Measurements from ENCODE around the gene WDR44. TPM values are rescaled to one million over a fixed set of nuclear protein-coding genes. Genes with fewer than 3 reads are reported as not detected.

WDR44 gene
- total and polyA plus RNA-seq, 2 donors: 8.8 to 12.6 TPM

DNA sequence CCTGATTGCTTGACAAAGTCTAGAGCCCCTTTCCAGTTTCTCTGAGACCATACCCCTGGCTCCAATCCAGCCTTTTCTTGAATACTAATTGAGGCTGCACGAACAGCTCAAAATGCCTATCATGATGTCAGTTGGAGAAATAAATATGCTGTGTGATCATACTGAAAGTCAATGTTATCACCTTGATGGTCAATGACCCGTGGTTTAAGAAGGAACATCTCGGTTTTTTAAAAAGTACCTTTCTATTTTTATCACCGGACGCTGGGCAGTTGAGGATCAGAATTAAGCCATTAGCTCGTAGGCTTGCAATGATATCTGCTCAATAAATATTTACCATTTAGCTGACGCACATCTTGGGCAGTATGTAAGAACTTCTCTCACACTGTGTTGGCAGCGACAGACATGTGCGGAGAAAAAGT is 852 bp upstream of the WDR44 start:
- Histone ChIP-seq H3K27me3 (ENCODE audit: control insufficient read depth in 2 of 2, insufficient read depth in 1 of 2, low read length in 1 of 2) (no peaks in the 10 kb centered on the region), H3K4me1 (ENCODE audit: control insufficient read depth in 2 of 2, insufficient read depth in 2 of 2, low read length in 2 of 2) (no peaks in the 10 kb centered on the region), H3K9me3 (ENCODE audit: control insufficient read depth in 2 of 2, insufficient read depth in 1 of 2, low read length in 1 of 2) (no peaks in the 10 kb centered on the region), H3K36me3 (ENCODE audit: control insufficient read depth in 2 of 2, insufficient read depth in 2 of 2, low read length in 1 of 2) (no peaks in the 10 kb centered on the region), H3K27ac (ENCODE audit: low read depth in 1 of 2, low read length in 1 of 2) (peak overlapping the region; percentile 64 to 81), H3K4me3 (ENCODE audit: low read length in 2 of 2) (peak overlapping the region; percentile 44 to 85)
- DNase-seq (ENCODE audit: low read depth in 6 of 9, low spot score in 9 of 9): no peak
- 38% methylated on average over 9 of the region's 9 CpGs for WGBS

DNA sequence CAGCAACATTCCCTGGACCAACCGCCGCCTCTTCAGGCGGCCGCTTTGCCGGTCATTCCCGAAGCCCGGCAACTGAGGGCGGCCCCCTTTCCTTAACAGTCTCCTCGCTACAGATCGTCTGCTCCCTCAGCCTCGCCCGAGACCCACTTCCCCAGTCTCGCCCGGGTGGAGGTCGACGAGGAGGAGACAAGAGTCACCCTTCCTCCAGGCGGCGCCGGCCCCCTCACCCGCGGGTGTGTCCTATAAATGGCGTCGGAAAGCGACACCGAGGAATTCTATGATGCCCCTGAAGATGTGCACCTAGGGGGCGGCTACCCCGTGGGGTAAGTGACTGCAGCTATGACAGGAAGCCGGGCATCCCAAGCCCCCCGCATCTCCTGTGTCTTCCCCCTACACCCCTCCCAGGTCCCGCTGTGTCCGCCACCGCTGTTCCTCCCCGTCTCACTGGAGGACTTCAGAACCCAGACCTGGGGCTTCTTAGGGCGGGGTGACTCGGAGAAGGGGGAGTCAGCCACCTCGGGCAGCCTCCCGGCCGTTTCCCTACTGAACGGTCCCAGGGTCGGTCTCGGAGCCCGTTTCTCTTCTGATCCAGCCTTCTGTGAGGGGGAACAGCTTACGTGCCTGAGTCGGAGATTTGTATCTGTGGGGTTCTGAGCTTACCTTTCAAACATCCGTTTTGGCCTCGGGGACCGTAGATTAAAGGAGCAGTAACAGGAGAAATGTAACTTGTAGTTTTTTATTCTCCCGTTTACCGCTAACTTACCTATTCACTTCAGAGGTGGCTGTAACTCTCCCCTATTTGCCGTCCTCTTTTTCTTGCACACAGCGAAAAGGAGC is 570 bp downstream of the WDR44 start:
- Histone ChIP-seq H3K27ac (ENCODE audit: low read depth in 1 of 2, low read length in 1 of 2) (peak overlapping the region; percentile 91 to 97), H3K36me3 (ENCODE audit: control insufficient read depth in 2 of 2, insufficient read depth in 2 of 2, low read length in 1 of 2) (no peaks in the 10 kb centered on the region), H3K27me3 (ENCODE audit: control insufficient read depth in 2 of 2, insufficient read depth in 1 of 2, low read length in 1 of 2) (no peaks in the 10 kb centered on the region), H3K9me3 (ENCODE audit: control insufficient read depth in 2 of 2, insufficient read depth in 1 of 2, low read length in 1 of 2) (no peaks in the 10 kb centered on the region), H3K4me1 (ENCODE audit: control insufficient read depth in 2 of 2, insufficient read depth in 2 of 2, low read length in 2 of 2) (no peaks in the 10 kb centered on the region), H3K4me3 (ENCODE audit: low read length in 2 of 2) (peak overlapping the region; percentile 68 to 85)
- DNase-seq (ENCODE audit: low read depth in 6 of 9, low spot score in 9 of 9): peak in 7 of 9 donors; percentile 15 to 60 (median 28)
- under 1% methylated on average over 51 of the region's 51 CpGs for WGBS

DNA sequence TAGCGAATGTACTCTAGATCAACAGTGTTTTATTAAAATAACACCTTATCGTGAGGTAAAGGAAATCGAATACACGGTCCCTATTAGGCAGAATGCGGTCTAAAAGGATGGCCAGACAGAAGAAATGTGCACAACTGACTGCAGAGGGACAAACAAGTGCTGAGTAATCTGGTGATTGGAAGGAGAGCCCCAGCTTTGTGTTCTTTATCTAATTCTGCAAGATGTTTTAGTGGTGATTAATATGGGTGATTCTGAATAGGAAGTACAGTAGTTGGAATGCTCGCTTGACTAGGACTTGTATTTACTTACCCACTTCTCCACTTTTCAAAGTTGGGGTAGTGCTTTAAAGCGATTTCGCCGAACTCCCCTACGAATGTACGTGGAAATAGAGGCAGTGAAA is 1.2 kb downstream of the WDR44 start:
- no peaks in the 10 kb centered on the region for H3K4me1 ChIP-seq (ENCODE audit: control insufficient read depth in 2 of 2, insufficient read depth in 2 of 2, low read length in 2 of 2)
- under 1% methylated on average over 11 of the region's 11 CpGs for WGBS
- no peaks in the 10 kb centered on the region for H3K36me3 ChIP-seq (ENCODE audit: control insufficient read depth in 2 of 2, insufficient read depth in 2 of 2, low read length in 1 of 2)
- peak in 3 of 9 donors; percentile 0 to 19 (median 7) for DNase-seq (ENCODE audit: low read depth in 6 of 9, low spot score in 9 of 9)
- H3K27me3 ChIP-seq (ENCODE audit: control insufficient read depth in 2 of 2, insufficient read depth in 1 of 2, low read length in 1 of 2): no peaks in the 10 kb centered on the region
- H3K9me3 ChIP-seq (ENCODE audit: control insufficient read depth in 2 of 2, insufficient read depth in 1 of 2, low read length in 1 of 2): no peaks in the 10 kb centered on the region
- peak overlapping the region in 1 of 2 donors; percentile 97 for H3K27ac ChIP-seq (ENCODE audit: low read depth in 1 of 2, low read length in 1 of 2)
- peak overlapping the region; percentile 68 to 85 for H3K4me3 ChIP-seq (ENCODE audit: low read length in 2 of 2)

- Histone ChIP-seq H3K4me3 (ENCODE audit: low read length in 2 of 2) (peak overlapping the region; percentile 68 to 85), H3K27ac (ENCODE audit: low read depth in 1 of 2, low read length in 1 of 2) (no peak overlapping the region), H3K27me3 (ENCODE audit: control insufficient read depth in 2 of 2, insufficient read depth in 1 of 2, low read length in 1 of 2) (no peaks in the 10 kb centered on the region), H3K9me3 (ENCODE audit: control insufficient read depth in 2 of 2, insufficient read depth in 1 of 2, low read length in 1 of 2) (no peaks in the 10 kb centered on the region), H3K36me3 (ENCODE audit: control insufficient read depth in 2 of 2, insufficient read depth in 2 of 2, low read length in 1 of 2) (no peaks in the 10 kb centered on the region), H3K4me1 (ENCODE audit: control insufficient read depth in 2 of 2, insufficient read depth in 2 of 2, low read length in 2 of 2) (no peaks in the 10 kb centered on the region)
- DNase-seq (ENCODE audit: low read depth in 6 of 9, low spot score in 9 of 9): peak in 1 of 9 donors; percentile 22
- WGBS: 5% methylated on average over 3 of the region's 3 CpGs
These were observed 1.8 kb downstream of the WDR44 start for GRCh38 chrX:118347736-118348135.

- no peaks in the 10 kb centered on the region for H3K36me3 ChIP-seq (ENCODE audit: control insufficient read depth in 2 of 2, insufficient read depth in 2 of 2, low read length in 1 of 2)
- peak overlapping the region in 1 of 2 donors; percentile 68 for H3K4me3 ChIP-seq (ENCODE audit: low read length in 2 of 2)
- no peaks in the 10 kb centered on the region for H3K27me3 ChIP-seq (ENCODE audit: control insufficient read depth in 2 of 2, insufficient read depth in 1 of 2, low read length in 1 of 2)
- no peaks in the 10 kb centered on the region for H3K9me3 ChIP-seq (ENCODE audit: control insufficient read depth in 2 of 2, insufficient read depth in 1 of 2, low read length in 1 of 2)
- 58% methylated on average over 2 of the region's 2 CpGs for WGBS
- no peak overlapping the region for H3K27ac ChIP-seq (ENCODE audit: low read depth in 1 of 2, low read length in 1 of 2)
- no peaks in the 10 kb centered on the region for H3K4me1 ChIP-seq (ENCODE audit: control insufficient read depth in 2 of 2, insufficient read depth in 2 of 2, low read length in 2 of 2)
- DNase-seq (ENCODE audit: low read depth in 6 of 9, low spot score in 9 of 9): no peak
These were observed 2.4 kb downstream of the WDR44 start for GRCh38 chrX:118348186-118348810.

- 100% methylated on average over 2 of the region's 2 CpGs for WGBS
These were observed 3.3 kb downstream of the WDR44 start for GRCh38 chrX:118349188-118349587.

DNA sequence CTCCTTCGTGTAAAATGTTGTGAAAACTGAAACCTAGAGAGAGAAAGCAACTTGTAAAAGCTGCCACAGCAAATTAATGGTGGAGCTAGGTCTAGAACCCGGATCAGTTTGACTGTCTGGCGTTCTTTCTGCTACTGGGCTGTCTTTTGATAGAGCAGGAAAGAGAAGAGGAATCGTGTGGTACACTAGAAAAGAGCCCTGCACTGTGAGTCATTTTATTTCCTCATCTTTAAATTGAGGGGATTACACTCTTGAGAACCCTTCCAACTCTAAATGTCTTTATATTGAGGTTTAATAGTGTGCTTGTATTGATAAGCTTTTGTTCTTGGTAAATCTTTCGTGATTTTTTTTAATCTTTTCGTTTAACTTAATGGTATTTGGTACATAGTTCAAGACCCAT is 4.3 kb downstream of the WDR44 start:
- no peaks in the 10 kb centered on the region for H3K36me3 ChIP-seq (ENCODE audit: control insufficient read depth in 2 of 2, insufficient read depth in 2 of 2, low read length in 1 of 2)
- 51% methylated on average over 6 of the region's 6 CpGs for WGBS

More at GRCh38 chrX:118349188-118349587, 3.3 kb downstream of the WDR44 start:
- DNase-seq (ENCODE audit: low read depth in 6 of 9, low spot score in 9 of 9): no peak
- H3K36me3 ChIP-seq (ENCODE audit: control insufficient read depth in 2 of 2, insufficient read depth in 2 of 2, low read length in 1 of 2): no peaks in the 10 kb centered on the region
- no peak overlapping the region for H3K27ac ChIP-seq (ENCODE audit: low read depth in 1 of 2, low read length in 1 of 2)
- no peaks in the 10 kb centered on the region for H3K27me3 ChIP-seq (ENCODE audit: control insufficient read depth in 2 of 2, insufficient read depth in 1 of 2, low read length in 1 of 2)
- no peak overlapping the region for H3K4me3 ChIP-seq (ENCODE audit: low read length in 2 of 2)
- no peaks in the 10 kb centered on the region for H3K9me3 ChIP-seq (ENCODE audit: control insufficient read depth in 2 of 2, insufficient read depth in 1 of 2, low read length in 1 of 2)
- peaks cover 0 to 2% of the 10 kb centered on the region in 2 donors for H3K4me1 ChIP-seq (ENCODE audit: control insufficient read depth in 2 of 2, insufficient read depth in 2 of 2, low read length in 2 of 2)

GRCh38 chrX:118350706-118351105 is 4.8 kb downstream of the WDR44 start:
- no peaks in the 10 kb centered on the region for H3K36me3 ChIP-seq (ENCODE audit: control insufficient read depth in 2 of 2, insufficient read depth in 2 of 2, low read length in 1 of 2)
- H3K4me1 ChIP-seq (ENCODE audit: control insufficient read depth in 2 of 2, insufficient read depth in 2 of 2, low read length in 2 of 2): peaks cover 0 to 3% of the 10 kb centered on the region in 2 donors
- H3K9me3 ChIP-seq (ENCODE audit: control insufficient read depth in 2 of 2, insufficient read depth in 1 of 2, low read length in 1 of 2): no peaks in the 10 kb centered on the region
- DNase-seq (ENCODE audit: low read depth in 6 of 9, low spot score in 9 of 9): no peak
- H3K27ac ChIP-seq (ENCODE audit: low read depth in 1 of 2, low read length in 1 of 2): no peak overlapping the region
- WGBS: 85% methylated on average over 1 of the region's 1 CpG
- H3K4me3 ChIP-seq (ENCODE audit: low read length in 2 of 2): no peak overlapping the region
- H3K27me3 ChIP-seq (ENCODE audit: control insufficient read depth in 2 of 2, insufficient read depth in 1 of 2, low read length in 1 of 2): no peaks in the 10 kb centered on the region

More for the DNA sequence above, 4.3 kb downstream of the WDR44 start:
- DNase-seq (ENCODE audit: low read depth in 6 of 9, low spot score in 9 of 9): no peak
- Histone ChIP-seq H3K27ac (ENCODE audit: low read depth in 1 of 2, low read length in 1 of 2) (peak overlapping the region in 1 of 2 donors; percentile 18), H3K9me3 (ENCODE audit: control insufficient read depth in 2 of 2, insufficient read depth in 1 of 2, low read length in 1 of 2) (no peaks in the 10 kb centered on the region), H3K4me1 (ENCODE audit: control insufficient read depth in 2 of 2, insufficient read depth in 2 of 2, low read length in 2 of 2) (peaks cover 0 to 3% of the 10 kb centered on the region in 2 donors), H3K4me3 (ENCODE audit: low read length in 2 of 2) (no peak overlapping the region), H3K27me3 (ENCODE audit: control insufficient read depth in 2 of 2, insufficient read depth in 1 of 2, low read length in 1 of 2) (no peaks in the 10 kb centered on the region)

DNA sequence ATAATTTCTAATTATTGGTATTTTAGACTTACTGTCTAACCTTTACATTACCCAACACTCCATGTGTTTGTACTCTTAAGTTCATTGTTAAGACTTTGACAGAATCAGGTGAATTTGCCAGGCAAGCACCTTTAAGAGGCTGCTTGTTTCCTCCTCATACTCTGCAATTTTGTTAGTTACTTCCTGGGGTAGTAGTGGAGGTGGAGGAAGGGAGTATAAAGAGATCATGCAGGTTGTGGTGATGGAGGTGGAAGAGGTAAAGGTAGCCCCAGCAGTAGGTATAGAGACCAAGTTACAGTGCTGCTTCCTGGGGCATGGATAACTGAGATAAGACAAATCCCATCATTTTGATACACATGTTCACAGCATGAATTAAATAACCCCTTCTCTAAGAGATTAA is 6.7 kb downstream of the WDR44 start:
- Histone ChIP-seq H3K36me3 (ENCODE audit: control insufficient read depth in 2 of 2, insufficient read depth in 2 of 2, low read length in 1 of 2) (no peaks in the 10 kb centered on the region), H3K4me1 (ENCODE audit: control insufficient read depth in 2 of 2, insufficient read depth in 2 of 2, low read length in 2 of 2) (peaks cover 0 to 3% of the 10 kb centered on the region in 2 donors), H3K4me3 (ENCODE audit: low read length in 2 of 2) (no peak overlapping the region), H3K9me3 (ENCODE audit: control insufficient read depth in 2 of 2, insufficient read depth in 1 of 2, low read length in 1 of 2) (no peaks in the 10 kb centered on the region), H3K27ac (ENCODE audit: low read depth in 1 of 2, low read length in 1 of 2) (no peak overlapping the region), H3K27me3 (ENCODE audit: control insufficient read depth in 2 of 2, insufficient read depth in 1 of 2, low read length in 1 of 2) (no peaks in the 10 kb centered on the region)
- DNase-seq (ENCODE audit: low read depth in 6 of 9, low spot score in 9 of 9): no peak
